HL-60 (cell line): ENCODE measurements around the gene MAPRE2.

Experiments
- DNase-seq, 2 experiments: peaks; one replicate each; pipeline ENCODE4 v3.0.0-alpha.2; 2010 to 2020; ENCODE audit warnings: low read depth in 1 of 2, low spot score in 1 of 2
- H3K27ac ChIP-seq: fragments of 250-450 bp; sonication (Bioruptor Pico); replicated peaks from 2 replicates; pipeline ENCODE4 v1.5.1; 2020; ENCODE audit warnings: mild to moderate bottlenecking, moderate library complexity
- H3K27me3 ChIP-seq: fragments of 250-450 bp; sonication (Bioruptor Pico); 2 replicates; pipeline ENCODE4 v1.5.1; 2021; ENCODE audit warnings: mild to moderate bottlenecking, moderate library complexity; ENCODE audit not compliant: insufficient read depth, poor library complexity, severe bottlenecking
- H3K4me3 ChIP-seq: replicated peaks from 2 replicates; pipeline ENCODE4 v1.5.1; 2011; ENCODE audit warnings: mild to moderate bottlenecking, control low read depth, low read length; ENCODE audit not compliant: insufficient read depth
- CTCF ChIP-seq: IDR thresholded peaks from one replicate; pipeline ENCODE4 v1.5.1; 2011; ENCODE audit warnings: low read length, control low read depth, inconsistent platforms; ENCODE audit not compliant: insufficient read depth
- GABPA ChIP-seq: IDR thresholded peaks from 2 replicates; pipeline ENCODE4 v1.6.1; 2012; ENCODE audit warnings: low read depth
- POLR2AphosphoS5 ChIP-seq: IDR thresholded peaks from 2 replicates; pipeline ENCODE4 v1.6.1; 2012; ENCODE audit warnings: low read depth
- REST ChIP-seq: IDR thresholded peaks from 2 replicates; pipeline ENCODE4 v1.6.1; 2012; ENCODE audit warnings: low read depth; ENCODE audit not compliant: insufficient replicate concordance
- SPI1 ChIP-seq: IDR thresholded peaks from 2 replicates; pipeline ENCODE4 v1.6.1; 2012; ENCODE audit warnings: low read depth, mild to moderate bottlenecking, borderline replicate concordance

MAPRE2 gene

GRCh38 chr18:35114305-35114704, 73.1 kb downstream of the MAPRE2 start:
- DNase-seq, result no peak
- no peak overlapping the region for H3K27ac ChIP-seq

GRCh38 chr18:35116784-35117318, 75.6 kb downstream of the MAPRE2 start:
- no peak for DNase-seq
- Histone ChIP-seq H3K27me3 (no peaks in the 10 kb centered on the region), H3K27ac (no peak overlapping the region), H3K4me3 (no peak overlapping the region)
- TF ChIP-seq GABPA (no peak), CTCF (no peak), SPI1 (no peak), POLR2AphosphoS5 (no peak), REST (no peak)

More at GRCh38 chr18:35114305-35114704, 73.1 kb downstream of the MAPRE2 start:
- Histone ChIP-seq H3K27me3 (no peaks in the 10 kb centered on the region), H3K4me3 (no peak overlapping the region)
- TF ChIP-seq REST (no peak), SPI1 (peak; percentile 68; the same call in 1 of the 2 replicates)

- TF ChIP-seq POLR2AphosphoS5 (no peak), REST (no peak), GABPA (no peak), SPI1 (no peak), CTCF (no peak)
- H3K27ac ChIP-seq, result no peak overlapping the region
These were observed 76.2 kb downstream of the MAPRE2 start for GRCh38 chr18:35117372-35117771.

More at GRCh38 chr18:35117372-35117771, 76.2 kb downstream of the MAPRE2 start:
- H3K27me3 ChIP-seq, result no peaks in the 10 kb centered on the region
- no peak overlapping the region for H3K4me3 ChIP-seq
- no peak for DNase-seq
